Natural killer cell (primary cell): ENCODE data around the gene KCNA4. TPM values are rescaled to one million over a fixed set of nuclear protein-coding genes. Genes with fewer than 3 reads are reported as not detected.
"Not testable (repeated sequence)": the region's sequence is repeated elsewhere in the genome, so short reads cannot be mapped to it uniquely, and the experiment has no call there.

ENCODE experiments used
- ATAC-seq, 3 donors: fragments of 150-1000 bp in 2 of 3; fragments of 200-7000 bp in 1 of 3; cut with Tn5 transposase; 1 replicate in 1 of 3; 2 replicates in 2 of 3; pipeline ENCODE4 v1.10.0; 2021; ENCODE audit warnings: mild to moderate bottlenecking in 2 of 3, moderate library complexity in 2 of 3
- DNase-seq, 2 donors: peaks; one replicate each; pipeline versions ENCODE4 v3.0.0 to v3.0.0-alpha.2; 2013 to 2021; ENCODE audit warnings: mixed read lengths in 1 of 2
- H3K27ac ChIP-seq: one replicate; pipeline ENCODE4 v1.5.1; 2013; ENCODE audit warnings: mild to moderate bottlenecking, low read length
- H3K27me3 ChIP-seq: one replicate; pipeline ENCODE4 v1.6.1; 2013; ENCODE audit warnings: low read length; ENCODE audit not compliant: control insufficient read depth, insufficient read depth
- H3K36me3 ChIP-seq: one replicate; pipeline ENCODE4 v1.6.1; 2013; ENCODE audit warnings: low read length; ENCODE audit not compliant: control insufficient read depth, insufficient read depth
- H3K4me1 ChIP-seq: one replicate; pipeline ENCODE4 v1.6.1; 2013; ENCODE audit warnings: low read length; ENCODE audit not compliant: control insufficient read depth, insufficient read depth
- H3K4me3 ChIP-seq: one replicate; pipeline ENCODE4 v1.5.1; 2013; ENCODE audit warnings: low read length
- H3K9me3 ChIP-seq: one replicate; pipeline ENCODE4 v1.6.1; 2013; ENCODE audit warnings: low read length; ENCODE audit not compliant: control insufficient read depth, insufficient read depth
- H3K27ac Mint-ChIP-seq, 2 donors: one replicate each; pipeline ENCODE4 v1.8.0; 2022; ENCODE audit warnings: mild to moderate bottlenecking in 2 of 2, mixed read lengths in 2 of 2, moderate library complexity in 1 of 2
- H3K27me3 Mint-ChIP-seq, 2 donors: one replicate each; pipeline ENCODE4 v1.8.0; 2022; ENCODE audit warnings: low read depth in 2 of 2, mixed read lengths in 2 of 2
- H3K36me3 Mint-ChIP-seq: one replicate; pipeline ENCODE4 v1.8.0; 2022; ENCODE audit warnings: mixed read lengths
- H3K4me1 Mint-ChIP-seq, 2 donors: one replicate each; pipeline ENCODE4 v1.8.0; 2022; ENCODE audit warnings: mixed read lengths in 2 of 2
- H3K4me3 Mint-ChIP-seq: one replicate; pipeline ENCODE4 v1.8.0; 2022; ENCODE audit warnings: mild to moderate bottlenecking, moderate library complexity, mixed read lengths
- H3K9me3 Mint-ChIP-seq, 2 donors: one replicate each; pipeline ENCODE4 v1.8.0; 2022; ENCODE audit warnings: mixed read lengths in 2 of 2
- WGBS: methylation state at CpG from one replicate; pipeline ENCODE4 v1.1.7; 2013; ENCODE audit warnings: missing lambda C conversion rate; ENCODE audit not compliant: insufficient coverage; 5-methylcytosine and 5-hydroxymethylcytosine counted together
- intact Hi-C: fragments of 100-400 bp; cut with micrococcal nuclease; formaldehyde crosslinking; loops from one replicate; pipeline ENCODE4 v1.14.2; 2022
- total RNA-seq, 4 donors: library from RNA; stranded (reverse); fragments of 120-200 nt in 1 of 4; gene quantifications; one replicate each; pipeline versions ENCODE4 v1.2.3 to v1.2.4, GENCODE V29; 2013 to 2022
- TF ChIP-seq, protein P1 (sequence below): fragments of 200-600 bp; IDR thresholded peaks from one replicate; pipeline ENCODE4 v1.8.0; 2022; ENCODE audit warnings: antibody characterized with exemption

The KCNA4 gene
- total RNA-seq, 3 donors from 2014 or later (not counting 1 experiment from before 2014, with no cell fraction given): not detected

DNA sequence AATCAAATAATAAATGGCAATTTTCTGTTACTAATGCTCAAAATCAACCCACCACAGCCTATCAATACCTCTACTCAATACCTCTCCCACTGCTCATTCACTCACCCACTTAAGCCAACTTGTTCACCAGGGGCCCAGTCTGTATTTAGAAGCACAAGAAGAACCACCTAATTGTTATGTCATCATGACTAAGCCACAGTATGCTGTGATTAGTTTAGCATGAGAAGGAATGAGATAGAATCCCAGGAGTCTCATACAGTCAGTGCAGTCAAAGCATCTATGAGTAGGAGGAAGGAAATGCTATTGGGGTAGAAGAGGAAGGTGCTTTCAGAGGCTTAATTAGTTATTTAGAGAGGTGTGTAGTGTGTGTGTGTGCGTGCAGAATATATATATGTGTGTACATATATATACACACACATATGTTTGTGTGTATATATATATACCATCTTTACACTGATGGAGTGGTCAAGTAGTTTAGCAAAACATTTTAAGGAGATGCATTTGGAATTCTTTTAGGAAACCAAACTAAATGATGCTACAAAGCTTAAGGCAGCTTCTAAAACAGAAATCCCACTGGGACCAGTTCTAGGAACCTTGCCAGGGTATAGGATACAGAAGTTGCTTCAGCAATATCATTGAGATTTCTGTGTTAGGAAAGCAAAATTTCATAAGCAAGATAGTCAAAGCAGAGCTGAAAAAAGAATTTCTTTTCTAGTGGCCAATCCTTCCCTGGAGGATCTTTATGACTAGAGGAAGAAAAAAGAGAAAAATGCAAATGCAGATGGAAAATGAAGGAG is 27.5 kb downstream of the KCNA4 start:
- no peaks in the 10 kb centered on the region for H3K36me3 Mint-ChIP-seq
- H3K27me3 ChIP-seq: no peaks in the 10 kb centered on the region
- no peaks in the 10 kb centered on the region for H3K9me3 ChIP-seq
- H3K27me3 Mint-ChIP-seq: no peaks in the 10 kb centered on the region
- ATAC-seq (no peak), DNase-seq (no peak)
- no peaks in the 10 kb centered on the region for H3K4me1 ChIP-seq
- no peak overlapping the region for H3K27ac ChIP-seq
- no peaks in the 10 kb centered on the region for H3K4me1 Mint-ChIP-seq
- intact Hi-C loops: no loop called here
- peaks cover 2 to 6% of the 10 kb centered on the region in 2 donors for H3K9me3 Mint-ChIP-seq
- WGBS: no CpG with 5 or more reads among the region's 1 CpG
- no peak overlapping the region for H3K4me3 ChIP-seq
- H3K4me3 Mint-ChIP-seq: no peak overlapping the region
- H3K36me3 ChIP-seq: no peaks in the 10 kb centered on the region
- H3K27ac Mint-ChIP-seq: no peak overlapping the region
- TF ChIP-seq, protein P1, sequence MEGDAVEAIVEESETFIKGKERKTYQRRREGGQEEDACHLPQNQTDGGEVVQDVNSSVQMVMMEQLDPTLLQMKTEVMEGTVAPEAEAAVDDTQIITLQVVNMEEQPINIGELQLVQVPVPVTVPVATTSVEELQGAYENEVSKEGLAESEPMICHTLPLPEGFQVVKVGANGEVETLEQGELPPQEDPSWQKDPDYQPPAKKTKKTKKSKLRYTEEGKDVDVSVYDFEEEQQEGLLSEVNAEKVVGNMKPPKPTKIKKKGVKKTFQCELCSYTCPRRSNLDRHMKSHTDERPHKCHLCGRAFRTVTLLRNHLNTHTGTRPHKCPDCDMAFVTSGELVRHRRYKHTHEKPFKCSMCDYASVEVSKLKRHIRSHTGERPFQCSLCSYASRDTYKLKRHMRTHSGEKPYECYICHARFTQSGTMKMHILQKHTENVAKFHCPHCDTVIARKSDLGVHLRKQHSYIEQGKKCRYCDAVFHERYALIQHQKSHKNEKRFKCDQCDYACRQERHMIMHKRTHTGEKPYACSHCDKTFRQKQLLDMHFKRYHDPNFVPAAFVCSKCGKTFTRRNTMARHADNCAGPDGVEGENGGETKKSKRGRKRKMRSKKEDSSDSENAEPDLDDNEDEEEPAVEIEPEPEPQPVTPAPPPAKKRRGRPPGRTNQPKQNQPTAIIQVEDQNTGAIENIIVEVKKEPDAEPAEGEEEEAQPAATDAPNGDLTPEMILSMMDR: no peak

GRCh38 chr11:29985248-29985647 is 31.6 kb downstream of the KCNA4 start:
- Histone ChIP-seq H3K36me3 (no peaks in the 10 kb centered on the region), H3K9me3 (no peaks in the 10 kb centered on the region), H3K4me3 (no peak overlapping the region), H3K4me1 (no peaks in the 10 kb centered on the region), H3K27ac (no peak overlapping the region), H3K27me3 (no peaks in the 10 kb centered on the region)
- no peak for ATAC-seq
- H3K4me1 Mint-ChIP-seq: no peaks in the 10 kb centered on the region
- TF ChIP-seq, protein P1: no peak
- intact Hi-C loops: no loop called here
- H3K27me3 Mint-ChIP-seq: no peaks in the 10 kb centered on the region
- H3K4me3 Mint-ChIP-seq: no peak overlapping the region
- H3K36me3 Mint-ChIP-seq: no peaks in the 10 kb centered on the region
- H3K9me3 Mint-ChIP-seq: peaks cover 3 to 4% of the 10 kb centered on the region in 2 donors
- DNase-seq: no peak
- 100% methylated on average over 1 of the region's 1 CpG for WGBS
- no peak overlapping the region for H3K27ac Mint-ChIP-seq

- WGBS: 97% methylated on average over 4 of the region's 4 CpGs
- no peak overlapping the region for H3K4me3 ChIP-seq
- DNase-seq (no peak), ATAC-seq (no peak)
- H3K27me3 ChIP-seq: no peaks in the 10 kb centered on the region
- H3K4me3 Mint-ChIP-seq: no peak overlapping the region
- TF ChIP-seq, protein P1: no peak
- no peak overlapping the region for H3K27ac Mint-ChIP-seq
- H3K27me3 Mint-ChIP-seq: no peaks in the 10 kb centered on the region
- no peak overlapping the region for H3K27ac ChIP-seq
- no peaks in the 10 kb centered on the region for H3K9me3 ChIP-seq
- H3K36me3 ChIP-seq: no peaks in the 10 kb centered on the region
- no peaks in the 10 kb centered on the region for H3K36me3 Mint-ChIP-seq
- no peaks in the 10 kb centered on the region for H3K4me1 Mint-ChIP-seq
- H3K9me3 Mint-ChIP-seq: peaks cover 5% of the 10 kb centered on the region in 2 donors
- intact Hi-C loops: no loop called here
- H3K4me1 ChIP-seq: no peaks in the 10 kb centered on the region
These were observed 32.3 kb downstream of the KCNA4 start for GRCh38 chr11:29984544-29984943.

- Histone ChIP-seq H3K4me1 (no peaks in the 10 kb centered on the region), H3K27ac (no peak overlapping the region), H3K4me3 (no peak overlapping the region), H3K36me3 (no peaks in the 10 kb centered on the region), H3K9me3 (no peaks in the 10 kb centered on the region), H3K27me3 (no peaks in the 10 kb centered on the region)
- no peaks in the 10 kb centered on the region for H3K27me3 Mint-ChIP-seq
- DNase-seq: no peak
- H3K9me3 Mint-ChIP-seq: peaks cover 27 to 36% of the 10 kb centered on the region in 2 donors
- no peak for ATAC-seq
- H3K36me3 Mint-ChIP-seq: no peaks in the 10 kb centered on the region
- WGBS: 81% methylated on average over 2 of the region's 2 CpGs
- H3K4me1 Mint-ChIP-seq: no peaks in the 10 kb centered on the region
- no peak overlapping the region for H3K4me3 Mint-ChIP-seq
- no peak overlapping the region for H3K27ac Mint-ChIP-seq
- TF ChIP-seq, protein P1: no peak
- intact Hi-C loops: no loop called here
These were observed 38.3 kb downstream of the KCNA4 start for GRCh38 chr11:29978549-29978948.

- H3K4me3 Mint-ChIP-seq, ATAC-seq, H3K36me3 ChIP-seq, H3K4me1 ChIP-seq, H3K27ac ChIP-seq, H3K9me3 ChIP-seq, H3K4me3 ChIP-seq, H3K27ac Mint-ChIP-seq, H3K27me3 ChIP-seq, H3K36me3 Mint-ChIP-seq, DNase-seq, intact Hi-C loops, H3K27me3 Mint-ChIP-seq, H3K4me1 Mint-ChIP-seq: not testable (repeated sequence)
- WGBS: 91% methylated on average over 10 of the region's 10 CpGs
- peaks cover 29 to 37% of the 10 kb centered on the region in 2 donors for H3K9me3 Mint-ChIP-seq
These were observed 41.2 kb downstream of the KCNA4 start for GRCh38 chr11:29975580-29975979.
